Mammary epithelial cell (primary cell): Measurements from ENCODE around the gene PCF11.

ENCODE experiments used
- CTCF ChIP-seq, 2 donors: IDR thresholded peaks in 1 of 2; conservative IDR thresholded peaks in 1 of 2; 2 replicates each; pipeline ENCODE4 v1.5.1; 2011 to 2012; ENCODE audit warnings: inconsistent platforms in 2 of 2, low read length in 2 of 2, mild to moderate bottlenecking in 2 of 2, control low read depth in 1 of 2, low read depth in 1 of 2; ENCODE audit not compliant: insufficient read depth in 1 of 2; ENCODE audit errors: extremely low read depth in 1 of 2
- EZH2 ChIP-seq: IDR thresholded peaks from 2 replicates; pipeline ENCODE4 v1.6.1; 2012; ENCODE audit warnings: low read length, inconsistent platforms, borderline replicate concordance

GRCh38 chr11:83122766-83123165, 34.2 kb upstream of the PCF11 start:
- TF ChIP-seq CTCF (conservative IDR thresholded peaks at IDR 0.05 in 1 of 2, IDR thresholded peaks at IDR 0.05 in 1 of 2; ENCODE audit: extremely low read depth in 1 of 2, insufficient read depth in 1 of 2, low read depth in 1 of 2, low read length in 2 of 2) (no peak), EZH2 (no peak)
